Measurements from ENCODE around the gene DCXR.

DNA sequence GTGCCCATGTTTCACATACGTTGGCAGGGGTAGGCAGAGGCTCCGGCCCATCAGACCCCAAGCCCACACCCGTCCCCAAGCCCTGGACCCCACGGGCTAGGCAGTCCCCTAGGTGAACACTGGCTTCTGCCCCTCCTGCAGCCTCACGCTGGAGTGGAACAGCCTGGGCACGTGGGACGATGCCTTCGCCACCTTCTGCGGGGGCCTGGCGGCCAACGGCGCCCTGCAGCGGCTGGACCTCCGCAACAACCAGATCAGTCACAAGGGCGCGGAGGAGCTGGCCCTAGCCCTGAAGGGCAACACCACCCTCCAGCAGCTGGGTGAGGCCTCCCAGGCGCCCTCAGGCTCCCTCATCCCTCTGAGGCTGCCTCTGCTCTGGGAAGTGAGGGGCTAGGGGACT, 12.6 kb downstream of the DCXR start:
- TF ChIP-seq EP300 (IDR thresholded peaks at IDR 0.05; ENCODE audit: low read depth) (no peak), POLR2A (IDR thresholded peaks at IDR 0.05) (no peak), POLR2AphosphoS5 (IDR thresholded peaks at IDR 0.05) (no peak)
- TF ChIP-seq, protein P1, sequence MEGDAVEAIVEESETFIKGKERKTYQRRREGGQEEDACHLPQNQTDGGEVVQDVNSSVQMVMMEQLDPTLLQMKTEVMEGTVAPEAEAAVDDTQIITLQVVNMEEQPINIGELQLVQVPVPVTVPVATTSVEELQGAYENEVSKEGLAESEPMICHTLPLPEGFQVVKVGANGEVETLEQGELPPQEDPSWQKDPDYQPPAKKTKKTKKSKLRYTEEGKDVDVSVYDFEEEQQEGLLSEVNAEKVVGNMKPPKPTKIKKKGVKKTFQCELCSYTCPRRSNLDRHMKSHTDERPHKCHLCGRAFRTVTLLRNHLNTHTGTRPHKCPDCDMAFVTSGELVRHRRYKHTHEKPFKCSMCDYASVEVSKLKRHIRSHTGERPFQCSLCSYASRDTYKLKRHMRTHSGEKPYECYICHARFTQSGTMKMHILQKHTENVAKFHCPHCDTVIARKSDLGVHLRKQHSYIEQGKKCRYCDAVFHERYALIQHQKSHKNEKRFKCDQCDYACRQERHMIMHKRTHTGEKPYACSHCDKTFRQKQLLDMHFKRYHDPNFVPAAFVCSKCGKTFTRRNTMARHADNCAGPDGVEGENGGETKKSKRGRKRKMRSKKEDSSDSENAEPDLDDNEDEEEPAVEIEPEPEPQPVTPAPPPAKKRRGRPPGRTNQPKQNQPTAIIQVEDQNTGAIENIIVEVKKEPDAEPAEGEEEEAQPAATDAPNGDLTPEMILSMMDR (IDR thresholded peaks at IDR 0.05): no peak

Measured in transverse colon (tissue), 4 donors.